NCI-H1694 (cell line): ENCODE measurements around the gene AP1G1.
"Not testable (repeated sequence)": the region's sequence is repeated elsewhere in the genome, so short reads cannot be mapped to it uniquely, and the experiment has no call there.

Source experiments
- DNase-seq: peaks from one replicate; lab custom pipeline; 2025; lab: John Stamatoyannopoulos, UW

The AP1G1 gene

GRCh38 chr16:71808593-71809459 lies at the start of gene AP1G1:
TSS of gene AP1G1 (minus strand) at chr16:71808834. CDS start at chr16:71789479, 19,355 bp downstream.
- peak; percentile 92 for DNase-seq

GRCh38 chr16:71855937-71856662 lies 47.5 kb upstream of the AP1G1 start:
- DNase-seq = no peak

- no peak for DNase-seq
These were observed 45.8 kb upstream of the AP1G1 start for GRCh38 chr16:71854369-71854948.

- no peak for DNase-seq
These were observed 44.8 kb upstream of the AP1G1 start for GRCh38 chr16:71853413-71853812.

GRCh38 chr16:71852561-71852960 lies 43.9 kb upstream of the AP1G1 start:
- DNase-seq = no peak

GRCh38 chr16:71852158-71852557 lies 43.5 kb upstream of the AP1G1 start:
- no peak for DNase-seq

- no peak for DNase-seq
These were observed 43.1 kb upstream of the AP1G1 start for GRCh38 chr16:71851746-71852145.

- DNase-seq = no peak
These were observed 40.0 kb upstream of the AP1G1 start for GRCh38 chr16:71848622-71849021.

GRCh38 chr16:71847096-71847495 lies 38.5 kb upstream of the AP1G1 start:
- DNase-seq = no peak

GRCh38 chr16:71846431-71846830 lies 37.8 kb upstream of the AP1G1 start:
- no peak for DNase-seq

- DNase-seq = peak; percentile 74
These were observed 37.2 kb upstream of the AP1G1 start, which contains the start of gene ATXN1L for GRCh38 chr16:71845639-71846430. TSS of gene ATXN1L (plus strand) at chr16:71845976. CDS start at chr16:71849741, 3,765 bp downstream.

- no peak for DNase-seq
These were observed 34.9 kb upstream of the AP1G1 start for GRCh38 chr16:71843572-71843971.

- DNase-seq = no peak
These were observed 31.4 kb upstream of the AP1G1 start for GRCh38 chr16:71840052-71840451.

GRCh38 chr16:71837150-71837549 lies 28.5 kb upstream of the AP1G1 start:
- DNase-seq = no peak

GRCh38 chr16:71834291-71834690 lies 25.7 kb upstream of the AP1G1 start:
- no peak for DNase-seq

- DNase-seq = not testable (repeated sequence)
These were observed 23.5 kb upstream of the AP1G1 start for GRCh38 chr16:71832112-71832511.

- DNase-seq = not testable (repeated sequence)
These were observed 23.1 kb upstream of the AP1G1 start for GRCh38 chr16:71831698-71832097.

- no peak for DNase-seq
These were observed 21.7 kb upstream of the AP1G1 start for GRCh38 chr16:71830359-71830758.

GRCh38 chr16:71826533-71827017 lies 17.9 kb upstream of the AP1G1 start:
- no peak for DNase-seq

- not testable (repeated sequence) for DNase-seq
These were observed 8.5 kb upstream of the AP1G1 start for GRCh38 chr16:71817155-71817500.

- DNase-seq = no peak
These were observed 2.7 kb upstream of the AP1G1 start for GRCh38 chr16:71811261-71811803.

GRCh38 chr16:71810155-71810530 lies 1.5 kb upstream of the AP1G1 start:
- not testable (repeated sequence) for DNase-seq
